ENCODE results near the gene NRAP.
A peak's percentile ranks its signal among the peaks of the same experiment; 100 is the strongest.

Gene NRAP

GRCh38 chr10:113687037-113687436 lies 23.2 kb upstream of the NRAP start:
- H3K4me3 ChIP-seq (replicated peaks; ENCODE audit: low read depth, low read length), result no peak overlapping the region
- TF ChIP-seq CTCF (IDR thresholded peaks at IDR 0.05; ENCODE audit: low read length, missing control alignments), result no peak

GRCh38 chr10:113686028-113686427 lies 22.2 kb upstream of the NRAP start:
- DNase-seq (ENCODE audit: low read depth), result no peak
- H3K4me3 ChIP-seq (replicated peaks; ENCODE audit: low read depth, low read length), result no peak overlapping the region
- no peak for TF ChIP-seq CTCF (IDR thresholded peaks at IDR 0.05; ENCODE audit: low read length, missing control alignments)

More at GRCh38 chr10:113687037-113687436, 23.2 kb upstream of the NRAP start:
- no peak for DNase-seq (ENCODE audit: low read depth)

GRCh38 chr10:113683300-113683699 lies 19.5 kb upstream of the NRAP start:
- no peak for TF ChIP-seq CTCF (IDR thresholded peaks at IDR 0.05; ENCODE audit: low read length, missing control alignments)
- DNase-seq (ENCODE audit: low read depth), result no peak
- no peak overlapping the region for H3K4me3 ChIP-seq (replicated peaks; ENCODE audit: low read depth, low read length)

GRCh38 chr10:113681533-113682470 lies 18.0 kb upstream of the NRAP start:
- TF ChIP-seq CTCF (IDR thresholded peaks at IDR 0.05; ENCODE audit: low read length, missing control alignments), result no peak
- no peak overlapping the region for H3K4me3 ChIP-seq (replicated peaks; ENCODE audit: low read depth, low read length)
- DNase-seq (ENCODE audit: low read depth), result peak; percentile 6

- no peak for TF ChIP-seq CTCF (IDR thresholded peaks at IDR 0.05; ENCODE audit: low read length, missing control alignments)
- H3K4me3 ChIP-seq (replicated peaks; ENCODE audit: low read depth, low read length), result peak overlapping the region; percentile 96
- peak; percentile 73 for DNase-seq (ENCODE audit: low read depth)
Measured at GRCh38 chr10:113680190-113681111, 16.6 kb upstream of the NRAP start.

- peak within 1 kb of the TSS; percentile 96 for H3K4me3 ChIP-seq (replicated peaks; ENCODE audit: low read depth, low read length)
- TF ChIP-seq CTCF (IDR thresholded peaks at IDR 0.05; ENCODE audit: low read length, missing control alignments), result no peak
- peak; percentile 74 for DNase-seq (ENCODE audit: low read depth)
Measured at GRCh38 chr10:113679463-113680189, 15.8 kb upstream of the NRAP start, which contains the start of gene CASP7. TSS of gene CASP7 (plus strand) at chr10:113679912. CDS start at chr10:113697494, 17,582 bp downstream.
